CD4-positive, alpha-beta T cell (primary cell): ENCODE results near the gene C2orf74. TPM values are rescaled to one million over a fixed set of nuclear protein-coding genes. Genes with fewer than 3 reads are reported as not detected.

Experiments used
- ATAC-seq: fragments of 200-7000 bp; cut with Tn5 transposase; one replicate; pipeline ENCODE4 v1.10.0; 2022; ENCODE audit warnings: mild to moderate bottlenecking; ENCODE audit not compliant: poor library complexity
- CTCF ChIA-PET: fragments of 350-600 bp; sonication (Branson Sonifier 250); formaldehyde crosslinking; loops from one replicate; lab custom pipeline; 2021; ENCODE audit warnings: antibody characterized with exemption, inconsistent platforms; lab: Charles Lee
- POLR2A ChIA-PET: fragments of 350-600 bp; sonication (Branson Sonifier 250); formaldehyde crosslinking; loops from one replicate; lab custom pipeline; 2021; ENCODE audit warnings: antibody characterized with exemption, inconsistent platforms; lab: Charles Lee
- DNase-seq, 14 experiments: peaks; one replicate each; pipeline ENCODE4 v3.0.0-alpha.2; 2013 to 2020; ENCODE audit warnings: mixed read lengths in 2 of 14
- H3K27ac ChIP-seq, 2 donors: one replicate each; pipeline versions ENCODE4 v1.5.1 to v1.7.0; 2013; ENCODE audit warnings: low read length in 2 of 2, low read depth in 1 of 2, mild to moderate bottlenecking in 1 of 2
- H3K27me3 ChIP-seq, 2 experiments: 1 replicate in 1 of 2; 2 replicates in 1 of 2; pipeline versions ENCODE4 v1.6.1 to v1.7.0; 2013; ENCODE audit warnings: low read length in 2 of 2, control low read depth in 1 of 2, mild to moderate bottlenecking in 1 of 2, moderate library complexity in 1 of 2; ENCODE audit not compliant: insufficient read depth in 2 of 2, control insufficient read depth in 1 of 2
- H3K36me3 ChIP-seq: one replicate; pipeline ENCODE4 v1.6.1; 2013; ENCODE audit warnings: low read length, control low read depth; ENCODE audit not compliant: insufficient read depth
- H3K4me1 ChIP-seq: one replicate; pipeline ENCODE4 v1.6.1; 2013; ENCODE audit warnings: low read length, control low read depth; ENCODE audit not compliant: insufficient read depth
- H3K4me3 ChIP-seq: one replicate; pipeline ENCODE4 v1.5.1; 2013; ENCODE audit warnings: mild to moderate bottlenecking, low read length, moderate library complexity
- H3K9me3 ChIP-seq, 2 experiments: 1 replicate in 1 of 2; 2 replicates in 1 of 2; pipeline versions ENCODE4 v1.6.1 to v1.7.0; 2013; ENCODE audit warnings: low read length in 2 of 2, mild to moderate bottlenecking in 2 of 2, control low read depth in 1 of 2, moderate library complexity in 1 of 2; ENCODE audit not compliant: control insufficient read depth in 1 of 2, insufficient read depth in 1 of 2
- H3K27ac Mint-ChIP-seq: one replicate; pipeline ENCODE4 v1.8.0; 2020; ENCODE audit warnings: mixed read lengths
- H3K27me3 Mint-ChIP-seq: one replicate; pipeline ENCODE4 v1.8.0; 2021; ENCODE audit warnings: mixed read lengths
- H3K36me3 Mint-ChIP-seq: one replicate; pipeline ENCODE4 v1.8.0; 2021; ENCODE audit warnings: low read depth, mixed read lengths
- H3K4me1 Mint-ChIP-seq: one replicate; pipeline ENCODE4 v1.8.0; 2021; ENCODE audit warnings: low read depth, mixed read lengths
- H3K4me3 Mint-ChIP-seq: one replicate; pipeline ENCODE4 v1.8.0; 2020; ENCODE audit warnings: mild to moderate bottlenecking, mixed read lengths
- H3K9me3 Mint-ChIP-seq: one replicate; pipeline ENCODE4 v1.8.0; 2020; ENCODE audit warnings: mixed read lengths
- CTCF ChIP-seq: fragments of 200-600 bp; IDR thresholded peaks from one replicate; pipeline ENCODE4 v1.8.0; 2022; ENCODE audit warnings: antibody characterized with exemption, mild to moderate bottlenecking
- intact Hi-C, 2 experiments: fragments of 100-400 bp; cut with DNase I in 1 of 2; cut with micrococcal nuclease in 1 of 2; formaldehyde crosslinking; loops; one replicate each; pipeline versions ENCODE4 v1.15.1 to v1.9.0; 2023 to 2025; cut with DNase I, micrococcal nuclease
- total RNA-seq, 174 experiments: library from RNA in 2 of 174; stranded (reverse) in 2 of 174; gene quantifications; one replicate each; pipeline ENCODE4 v1.2.3 and lab custom pipeline; 2021 to 2026

C2orf74 gene
- total RNA-seq, 2 experiments from 2014 or later, result 1.7 to 2.0 TPM

- no peak for ATAC-seq
- Mint-ChIP-seq H3K9me3 (no peaks in the 10 kb centered on the region), H3K36me3 (peaks cover 71% of the 10 kb centered on the region), H3K27ac (no peak overlapping the region), H3K27me3 (no peaks in the 10 kb centered on the region), H3K4me3 (no peak overlapping the region), H3K4me1 (no peaks in the 10 kb centered on the region)
- Histone ChIP-seq H3K36me3 (peaks cover 55% of the 10 kb centered on the region), H3K27ac (no peak overlapping the region), H3K4me3 (no peak overlapping the region), H3K4me1 (no peaks in the 10 kb centered on the region), H3K27me3 (no peaks in the 10 kb centered on the region), H3K9me3 (no peaks in the 10 kb centered on the region)
- POLR2A ChIA-PET, result interaction anchor here (0.7 to 0.9 kb wide), 2 partner anchors 37 to 42 kb away, joined by 3 to 4 read pairs; no protein-coding TSS in a partner anchor
- TF ChIP-seq CTCF, result no peak
- DNase-seq, result no peak
- CTCF ChIA-PET, result no interaction called here
- intact Hi-C loops, result no loop called here
These were observed 52.2 kb downstream of the C2orf74 start for GRCh38 chr2:61214171-61214570.

Other genes starting within 250 kb of the C2orf74 start
- gene PEX13, start 144.5 kb upstream of the C2orf74 start, total RNA-seq, result 10 to 100 TPM in 1 of 2 experiments, 1 to 10 TPM in 1; 8.6 to 12.2 TPM
- gene PUS10, start 143.9 kb upstream of the C2orf74 start, total RNA-seq, result 1 to 10 TPM; 2.0 to 2.6 TPM
- gene SANBR, start 96.3 kb upstream of the C2orf74 start, total RNA-seq, result 1 to 10 TPM; 1.1 to 1.3 TPM